ENCODE data around the gene CYB5R4.
"Not testable (repeated sequence)": the region's sequence is repeated elsewhere in the genome, so short reads cannot be mapped to it uniquely, and the experiment has no call there.

CYB5R4 gene

GRCh38 chr6:83862776-83863471 is 3.4 kb downstream of the CYB5R4 start:
- no peak for DNase-seq

- DNase-seq, result no peak
Observed at GRCh38 chr6:83867043-83867442, 7.6 kb downstream of the CYB5R4 start.

GRCh38 chr6:83867527-83868161 is 8.2 kb downstream of the CYB5R4 start:
- DNase-seq, result peak; percentile 92 to 98 (median 94)

GRCh38 chr6:83868639-83869038 is 9.2 kb downstream of the CYB5R4 start:
- DNase-seq, result peak in 1 of 4 experiments; percentile 16

- no peak for DNase-seq
Observed at GRCh38 chr6:83870649-83871048, 11.2 kb downstream of the CYB5R4 start.

GRCh38 chr6:83872386-83873118 is 13.1 kb downstream of the CYB5R4 start:
- DNase-seq, result no peak

- DNase-seq, result peak in 2 of 4 experiments; percentile 25 to 34
Observed at GRCh38 chr6:83873869-83874268, 14.4 kb downstream of the CYB5R4 start.

GRCh38 chr6:83875843-83876242 is 16.4 kb downstream of the CYB5R4 start:
- DNase-seq, result peak in 2 of 4 experiments; percentile 27 to 42

GRCh38 chr6:83878902-83879644 is 19.6 kb downstream of the CYB5R4 start:
- no peak for DNase-seq

GRCh38 chr6:83879746-83880145 is 20.3 kb downstream of the CYB5R4 start:
- DNase-seq, result no peak

GRCh38 chr6:83883240-83883639 is 23.8 kb downstream of the CYB5R4 start:
- no peak for DNase-seq

- DNase-seq, result peak in 3 of 4 experiments; percentile 35 to 69 (median 65)
Observed at GRCh38 chr6:83884523-83884922, 25.0 kb downstream of the CYB5R4 start.

- DNase-seq, result peak in 3 of 4 experiments; percentile 12 to 23 (median 21)
Observed at GRCh38 chr6:83885984-83886383, 26.5 kb downstream of the CYB5R4 start.

- peak; percentile 28 to 59 (median 50) for DNase-seq
Observed at GRCh38 chr6:83889621-83890020, 30.1 kb downstream of the CYB5R4 start.

GRCh38 chr6:83890520-83890919 is 31.0 kb downstream of the CYB5R4 start:
- no peak for DNase-seq

GRCh38 chr6:83891586-83891985 is 32.1 kb downstream of the CYB5R4 start:
- no peak for DNase-seq

- no peak for DNase-seq
Observed at GRCh38 chr6:83893024-83893423, 33.5 kb downstream of the CYB5R4 start.

GRCh38 chr6:83897094-83897493 is 37.6 kb downstream of the CYB5R4 start:
- not testable (repeated sequence) for DNase-seq

GRCh38 chr6:83901624-83902023 is 42.1 kb downstream of the CYB5R4 start:
- DNase-seq, result no peak

- no peak for DNase-seq
Observed at GRCh38 chr6:83904395-83904794, 44.9 kb downstream of the CYB5R4 start.

GRCh38 chr6:83905648-83906047 is 46.2 kb downstream of the CYB5R4 start:
- DNase-seq, result no peak

GRCh38 chr6:83907623-83908390 is 48.3 kb downstream of the CYB5R4 start:
- not testable (repeated sequence) for DNase-seq
